GM23338 (cell line): Measurements from ENCODE around the gene FGF3. TPM values are rescaled to one million over a fixed set of nuclear protein-coding genes. Genes with fewer than 3 reads are reported as not detected.

Experiments
- ATAC-seq: fragments of 200-7000 bp; cut with Tn5 transposase; 3 replicates; pipeline ENCODE4 v1.9.1; 2020
- DNase-seq: peaks from one replicate; pipeline ENCODE4 v3.0.0-alpha.2; 2015; ENCODE audit warnings: low spot score
- H2AFZ ChIP-seq: fragments of 200-600 bp; sonication (generic); 2 replicates; pipeline ENCODE4 v1.8.0; 2016; ENCODE audit warnings: antibody characterized with exemption, mild to moderate bottlenecking, moderate library complexity
- H3F3A ChIP-seq: fragments of 200-600 bp; sonication (generic); replicated peaks from 2 replicates; pipeline ENCODE4 v1.8.0; 2017; ENCODE audit warnings: antibody characterized with exemption, mixed run types, low read depth
- H3K27ac ChIP-seq: fragments of 200-600 bp; sonication (generic); 2 replicates; pipeline ENCODE4 v1.6.1; 2016; ENCODE audit warnings: low read depth
- H3K27me3 ChIP-seq: fragments of 200-600 bp; sonication (generic); 2 replicates; pipeline ENCODE4 v1.8.0; 2016; ENCODE audit warnings: mild to moderate bottlenecking, mixed run types, moderate library complexity; ENCODE audit not compliant: insufficient read depth
- H3K36me3 ChIP-seq: fragments of 200-600 bp; sonication (generic); 2 replicates; pipeline ENCODE4 v1.8.0; 2016; ENCODE audit warnings: mild to moderate bottlenecking; ENCODE audit not compliant: insufficient read depth
- H3K4me1 ChIP-seq: fragments of 200-600 bp; sonication (generic); 2 replicates; pipeline ENCODE4 v1.8.0; 2016; ENCODE audit warnings: mild to moderate bottlenecking, moderate library complexity; ENCODE audit not compliant: insufficient read depth
- H3K4me2 ChIP-seq: fragments of 200-600 bp; sonication (generic); 2 replicates; pipeline ENCODE4 v1.7.1; 2017; ENCODE audit warnings: mixed run types
- H3K4me3 ChIP-seq: fragments of 200-600 bp; sonication (generic); 2 replicates; pipeline ENCODE4 v1.6.1; 2016; ENCODE audit warnings: mixed run types
- H3K79me2 ChIP-seq: fragments of 200-600 bp; sonication (generic); replicated peaks from 2 replicates; pipeline ENCODE4 v1.8.0; 2017; ENCODE audit warnings: mild to moderate bottlenecking; ENCODE audit not compliant: insufficient read depth
- H3K9me2 ChIP-seq: fragments of 200-600 bp; sonication (generic); 2 replicates; pipeline ENCODE4 v1.8.0; 2017; ENCODE audit not compliant: insufficient read depth
- H4K20me1 ChIP-seq: fragments of 200-600 bp; sonication (generic); replicated peaks from 2 replicates; pipeline ENCODE4 v1.8.0; 2017; ENCODE audit warnings: mild to moderate bottlenecking; ENCODE audit not compliant: insufficient read depth
- H3K27ac Mint-ChIP-seq: 2 replicates; pipeline ENCODE4 v1.8.0; 2020; ENCODE audit warnings: inconsistent platforms, mild to moderate bottlenecking, moderate library complexity, mixed read lengths
- H3K27me3 Mint-ChIP-seq: 3 replicates; pipeline ENCODE4 v1.8.0; 2022; ENCODE audit warnings: low read depth, mild to moderate bottlenecking, moderate library complexity, mixed read lengths, inconsistent platforms; ENCODE audit not compliant: insufficient read depth, poor library complexity
- H3K36me3 Mint-ChIP-seq: 3 replicates; pipeline ENCODE4 v1.8.0; 2021; ENCODE audit warnings: low read depth, mild to moderate bottlenecking, inconsistent platforms, moderate library complexity, mixed read lengths
- H3K4me1 Mint-ChIP-seq: 3 replicates; pipeline ENCODE4 v1.8.0; 2020; ENCODE audit warnings: mild to moderate bottlenecking, inconsistent platforms, mixed read lengths
- H3K4me3 Mint-ChIP-seq: 3 replicates; pipeline ENCODE4 v1.8.0; 2021; ENCODE audit warnings: moderate library complexity, mild to moderate bottlenecking, inconsistent platforms, mixed read lengths
- H3K9me3 Mint-ChIP-seq: 3 replicates; pipeline ENCODE4 v1.8.0; 2020; ENCODE audit warnings: moderate library complexity, mild to moderate bottlenecking, inconsistent platforms, mixed read lengths
- CREB1 ChIP-seq: fragments of 250-450 bp; sonication (Bioruptor Pico); IDR thresholded peaks from 2 replicates; pipeline ENCODE4 v1.5.0; 2020; ENCODE audit warnings: low read depth, mild to moderate bottlenecking, moderate library complexity
- EZH2 ChIP-seq: fragments of 200-600 bp; sonication (generic); IDR thresholded peaks from one replicate; pipeline ENCODE4 v1.8.0; 2017; ENCODE audit warnings: antibody characterized with exemption, mild to moderate bottlenecking, low read depth; ENCODE audit not compliant: unreplicated experiment
- EZH2phosphoT487 ChIP-seq: fragments of 200-600 bp; sonication (generic); IDR thresholded peaks from one replicate; pipeline ENCODE4 v1.8.1; 2018; ENCODE audit warnings: antibody characterized with exemption; ENCODE audit not compliant: unreplicated experiment
- NANOG ChIP-seq: IDR thresholded peaks from 2 replicates; pipeline ENCODE4 v1.6.1; 2016; ENCODE audit warnings: antibody characterized with exemption, borderline replicate concordance
- POLR2AphosphoS5 ChIP-seq: IDR thresholded peaks from 2 replicates; pipeline ENCODE4 v1.6.1; 2016; ENCODE audit warnings: antibody characterized with exemption, low read depth
- STAT1 ChIP-seq: IDR thresholded peaks from one replicate; pipeline ENCODE4 v1.6.1; 2016; ENCODE audit warnings: antibody characterized with exemption; ENCODE audit not compliant: unreplicated experiment
- ZNF331 ChIP-seq: fragments of 250-450 bp; sonication (Bioruptor Pico); IDR thresholded peaks from 2 replicates; pipeline ENCODE4 v1.5.0; 2020; ENCODE audit warnings: low read depth, mild to moderate bottlenecking, moderate library complexity
- polyA plus RNA-seq: library from polyadenylated mRNA; unstranded; fragments of >200 nt; fragmentation: Nextera tagmentation; extraction: Ambion mirVana; gene quantifications from 2 replicates; pipeline ENCODE4 v1.2.1, GENCODE V29; 2016
- total RNA-seq: library from RNA; depleted of rRNA; stranded (reverse); fragments of >200 nt; shearing (Covaris generic); gene quantifications from 2 replicates; pipeline ENCODE4 v1.2.3, GENCODE V29; 2014
- TF ChIP-seq, protein P1 (sequence below), 2 experiments: fragments of 200-600 bp in 1 of 2; sonication (generic) in 1 of 2; conservative IDR thresholded peaks; 2 replicates each; pipeline versions ENCODE4 v1.5.1 to v1.6.1; 2016 to 2017; ENCODE audit warnings: antibody characterized with exemption in 2 of 2, low read depth in 2 of 2, mild to moderate bottlenecking in 2 of 2, moderate library complexity in 1 of 2
- TF ChIP-seq, protein P2 (sequence below): fragments of 250-450 bp; sonication (Bioruptor Pico); IDR thresholded peaks from 2 replicates; pipeline ENCODE4 v1.5.0; 2020; ENCODE audit warnings: mild to moderate bottlenecking, moderate library complexity
- TF ChIP-seq, protein P3 (sequence below): IDR thresholded peaks from 2 replicates; pipeline ENCODE4 v1.6.1; 2016; ENCODE audit warnings: antibody characterized with exemption

The FGF3 gene
- total and polyA plus RNA-seq, 2 experiments from 2014 or later = 1.2 TPM; not detected in 1

DNA sequence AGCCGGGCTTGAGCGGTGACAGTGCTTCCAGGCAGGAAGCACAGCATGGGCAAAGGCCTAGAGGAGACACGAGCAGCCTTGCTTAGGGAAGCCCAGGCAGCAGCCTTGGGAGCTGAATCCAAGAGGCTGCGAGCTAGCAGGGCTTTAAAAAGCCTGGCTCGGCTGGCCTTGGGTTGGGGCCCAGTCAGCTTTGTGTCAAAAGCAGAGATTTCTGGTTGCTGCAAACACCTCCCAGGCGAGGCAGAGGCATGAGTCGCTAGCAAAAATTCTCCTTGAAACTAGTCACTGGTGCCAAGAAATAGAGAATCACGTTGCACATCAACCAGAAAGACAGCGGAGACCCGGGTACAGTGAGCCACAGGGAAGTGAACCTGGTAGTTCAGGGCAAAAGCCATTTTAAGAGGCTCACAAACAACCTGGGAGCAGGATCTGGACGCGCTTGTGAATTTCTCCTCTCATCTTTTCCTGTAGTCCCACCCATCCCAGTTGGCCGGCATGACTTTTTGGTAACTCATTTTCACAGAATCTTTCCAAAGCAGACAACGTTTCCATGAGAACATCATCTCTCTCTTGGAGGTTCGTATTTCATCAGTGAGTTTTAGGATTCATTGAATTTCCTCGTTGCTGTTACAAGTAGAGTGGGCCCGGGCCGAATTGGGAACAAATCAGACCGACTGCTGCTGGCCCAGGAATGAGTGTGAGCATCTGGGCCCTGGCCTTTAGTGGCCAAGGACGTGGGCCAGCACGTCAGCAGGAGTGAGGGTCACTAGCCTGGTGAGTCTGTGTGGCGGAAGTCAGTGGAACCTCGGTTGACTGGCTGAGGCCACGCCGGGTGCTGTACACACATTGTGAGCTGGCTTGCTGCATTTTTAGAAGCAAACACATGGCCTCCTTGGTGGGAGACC, 27.7 kb downstream of the FGF3 start:
- DNase-seq (no peak), ATAC-seq (no peak)
- Mint-ChIP-seq H3K9me3 (no peaks in the 10 kb centered on the region), H3K36me3 (no peaks in the 10 kb centered on the region), H3K27ac (no peak overlapping the region), H3K4me3 (no peak overlapping the region), H3K4me1 (peaks cover 3% of the 10 kb centered on the region), H3K27me3 (peaks cover 6% of the 10 kb centered on the region)
- Histone ChIP-seq H3F3A (no peaks in the 10 kb centered on the region), H3K79me2 (no peaks in the 10 kb centered on the region), H4K20me1 (no peaks in the 10 kb centered on the region), H3K9me2 (no peaks in the 10 kb centered on the region), H3K4me2 (no peak overlapping the region), H3K4me1 (no peaks in the 10 kb centered on the region; the same call in 1 of the 2 replicates), H3K27ac (no peak overlapping the region), H3K36me3 (no peaks in the 10 kb centered on the region), H3K4me3 (no peak overlapping the region), H2AFZ (peak overlapping the region; percentile 47; the same call in 1 of the 2 replicates), H3K27me3 (no peaks in the 10 kb centered on the region)
- TF ChIP-seq EZH2 = no peak
- TF ChIP-seq, protein P1, sequence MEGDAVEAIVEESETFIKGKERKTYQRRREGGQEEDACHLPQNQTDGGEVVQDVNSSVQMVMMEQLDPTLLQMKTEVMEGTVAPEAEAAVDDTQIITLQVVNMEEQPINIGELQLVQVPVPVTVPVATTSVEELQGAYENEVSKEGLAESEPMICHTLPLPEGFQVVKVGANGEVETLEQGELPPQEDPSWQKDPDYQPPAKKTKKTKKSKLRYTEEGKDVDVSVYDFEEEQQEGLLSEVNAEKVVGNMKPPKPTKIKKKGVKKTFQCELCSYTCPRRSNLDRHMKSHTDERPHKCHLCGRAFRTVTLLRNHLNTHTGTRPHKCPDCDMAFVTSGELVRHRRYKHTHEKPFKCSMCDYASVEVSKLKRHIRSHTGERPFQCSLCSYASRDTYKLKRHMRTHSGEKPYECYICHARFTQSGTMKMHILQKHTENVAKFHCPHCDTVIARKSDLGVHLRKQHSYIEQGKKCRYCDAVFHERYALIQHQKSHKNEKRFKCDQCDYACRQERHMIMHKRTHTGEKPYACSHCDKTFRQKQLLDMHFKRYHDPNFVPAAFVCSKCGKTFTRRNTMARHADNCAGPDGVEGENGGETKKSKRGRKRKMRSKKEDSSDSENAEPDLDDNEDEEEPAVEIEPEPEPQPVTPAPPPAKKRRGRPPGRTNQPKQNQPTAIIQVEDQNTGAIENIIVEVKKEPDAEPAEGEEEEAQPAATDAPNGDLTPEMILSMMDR (conservative IDR thresholded peaks at IDR 0.05; ENCODE audit: low read depth in 2 of 2) = no peak

DNA sequence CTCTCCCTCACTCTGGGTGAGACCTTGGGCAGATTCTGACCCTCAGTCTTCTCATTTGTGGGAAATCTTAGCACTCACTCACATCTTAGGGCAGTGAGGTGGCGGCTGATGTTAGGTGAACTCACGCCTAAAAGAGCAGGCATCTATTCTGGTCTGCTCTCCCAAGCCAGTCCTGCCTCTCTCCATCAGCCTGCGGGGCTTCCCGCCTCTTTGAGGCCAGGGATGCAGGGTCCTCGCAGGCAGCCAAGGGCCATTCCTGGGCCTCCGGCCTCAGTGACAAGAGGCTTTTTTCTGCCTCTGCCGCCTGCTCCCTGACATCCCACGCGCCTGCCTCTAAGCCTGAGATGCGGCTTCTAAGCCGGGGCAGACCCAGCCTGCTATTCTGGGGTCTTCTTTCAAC, 30.3 kb downstream of the FGF3 start:
- H3K36me3 ChIP-seq = no peaks in the 10 kb centered on the region
- Mint-ChIP-seq H3K9me3 (no peaks in the 10 kb centered on the region), H3K27ac (no peak overlapping the region), H3K4me1 (peaks cover 3% of the 10 kb centered on the region), H3K27me3 (peaks cover 6% of the 10 kb centered on the region), H3K36me3 (no peaks in the 10 kb centered on the region), H3K4me3 (no peak overlapping the region)
- no peak overlapping the region for H3K27ac ChIP-seq
- ATAC-seq (no peak), DNase-seq (no peak)
- H3K4me1 ChIP-seq = no peaks in the 10 kb centered on the region; the same call in 1 of the 2 replicates
- H3K79me2 ChIP-seq = no peaks in the 10 kb centered on the region
- H3K4me3 ChIP-seq = no peak overlapping the region
- H2AFZ ChIP-seq = peak overlapping the region; percentile 56; the same call in 1 of the 2 replicates
- TF ChIP-seq, protein P2, sequence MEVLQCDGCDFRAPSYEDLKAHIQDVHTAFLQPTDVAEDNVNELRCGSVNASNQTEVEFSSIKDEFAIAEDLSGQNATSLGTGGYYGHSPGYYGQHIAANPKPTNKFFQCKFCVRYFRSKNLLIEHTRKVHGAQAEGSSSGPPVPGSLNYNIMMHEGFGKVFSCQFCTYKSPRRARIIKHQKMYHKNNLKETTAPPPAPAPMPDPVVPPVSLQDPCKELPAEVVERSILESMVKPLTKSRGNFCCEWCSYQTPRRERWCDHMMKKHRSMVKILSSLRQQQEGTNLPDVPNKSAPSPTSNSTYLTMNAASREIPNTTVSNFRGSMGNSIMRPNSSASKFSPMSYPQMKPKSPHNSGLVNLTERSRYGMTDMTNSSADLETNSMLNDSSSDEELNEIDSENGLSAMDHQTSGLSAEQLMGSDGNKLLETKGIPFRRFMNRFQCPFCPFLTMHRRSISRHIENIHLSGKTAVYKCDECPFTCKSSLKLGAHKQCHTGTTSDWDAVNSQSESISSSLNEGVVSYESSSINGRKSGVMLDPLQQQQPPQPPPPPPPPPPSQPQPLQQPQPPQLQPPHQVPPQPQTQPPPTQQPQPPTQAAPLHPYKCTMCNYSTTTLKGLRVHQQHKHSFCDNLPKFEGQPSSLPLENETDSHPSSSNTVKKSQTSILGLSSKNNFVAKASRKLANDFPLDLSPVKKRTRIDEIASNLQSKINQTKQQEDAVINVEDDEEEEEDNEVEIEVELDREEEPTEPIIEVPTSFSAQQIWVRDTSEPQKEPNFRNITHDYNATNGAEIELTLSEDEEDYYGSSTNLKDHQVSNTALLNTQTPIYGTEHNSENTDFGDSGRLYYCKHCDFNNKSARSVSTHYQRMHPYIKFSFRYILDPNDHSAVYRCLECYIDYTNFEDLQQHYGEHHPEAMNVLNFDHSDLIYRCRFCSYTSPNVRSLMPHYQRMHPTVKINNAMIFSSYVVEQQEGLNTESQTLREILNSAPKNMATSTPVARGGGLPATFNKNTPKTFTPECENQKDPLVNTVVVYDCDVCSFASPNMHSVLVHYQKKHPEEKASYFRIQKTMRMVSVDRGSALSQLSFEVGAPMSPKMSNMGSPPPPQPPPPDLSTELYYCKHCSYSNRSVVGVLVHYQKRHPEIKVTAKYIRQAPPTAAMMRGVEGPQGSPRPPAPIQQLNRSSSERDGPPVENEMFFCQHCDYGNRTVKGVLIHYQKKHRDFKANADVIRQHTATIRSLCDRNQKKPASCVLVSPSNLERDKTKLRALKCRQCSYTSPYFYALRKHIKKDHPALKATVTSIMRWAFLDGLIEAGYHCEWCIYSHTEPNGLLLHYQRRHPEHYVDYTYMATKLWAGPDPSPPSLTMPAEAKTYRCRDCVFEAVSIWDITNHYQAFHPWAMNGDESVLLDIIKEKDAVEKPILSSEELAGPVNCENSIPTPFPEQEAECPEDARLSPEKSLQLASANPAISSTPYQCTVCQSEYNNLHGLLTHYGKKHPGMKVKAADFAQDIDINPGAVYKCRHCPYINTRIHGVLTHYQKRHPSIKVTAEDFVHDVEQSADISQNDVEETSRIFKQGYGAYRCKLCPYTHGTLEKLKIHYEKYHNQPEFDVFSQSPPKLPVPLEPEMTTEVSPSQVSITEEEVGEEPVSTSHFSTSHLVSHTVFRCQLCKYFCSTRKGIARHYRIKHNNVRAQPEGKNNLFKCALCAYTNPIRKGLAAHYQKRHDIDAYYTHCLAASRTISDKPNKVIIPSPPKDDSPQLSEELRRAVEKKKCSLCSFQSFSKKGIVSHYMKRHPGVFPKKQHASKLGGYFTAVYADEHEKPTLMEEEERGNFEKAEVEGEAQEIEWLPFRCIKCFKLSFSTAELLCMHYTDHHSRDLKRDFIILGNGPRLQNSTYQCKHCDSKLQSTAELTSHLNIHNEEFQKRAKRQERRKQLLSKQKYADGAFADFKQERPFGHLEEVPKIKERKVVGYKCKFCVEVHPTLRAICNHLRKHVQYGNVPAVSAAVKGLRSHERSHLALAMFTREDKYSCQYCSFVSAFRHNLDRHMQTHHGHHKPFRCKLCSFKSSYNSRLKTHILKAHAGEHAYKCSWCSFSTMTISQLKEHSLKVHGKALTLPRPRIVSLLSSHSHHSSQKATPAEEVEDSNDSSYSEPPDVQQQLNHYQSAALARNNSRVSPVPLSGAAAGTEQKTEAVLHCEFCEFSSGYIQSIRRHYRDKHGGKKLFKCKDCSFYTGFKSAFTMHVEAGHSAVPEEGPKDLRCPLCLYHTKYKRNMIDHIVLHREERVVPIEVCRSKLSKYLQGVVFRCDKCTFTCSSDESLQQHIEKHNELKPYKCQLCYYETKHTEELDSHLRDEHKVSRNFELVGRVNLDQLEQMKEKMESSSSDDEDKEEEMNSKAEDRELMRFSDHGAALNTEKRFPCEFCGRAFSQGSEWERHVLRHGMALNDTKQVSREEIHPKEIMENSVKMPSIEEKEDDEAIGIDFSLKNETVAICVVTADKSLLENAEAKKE (CRISPR knock-in tag) = no peak
- TF ChIP-seq ZNF331 (CRISPR knock-in tag) (no peak), CREB1 (CRISPR knock-in tag) (no peak), STAT1 (no peak), POLR2AphosphoS5 (no peak), EZH2 (no peak), NANOG (no peak), EZH2phosphoT487 (no peak)
- TF ChIP-seq, protein P3, sequence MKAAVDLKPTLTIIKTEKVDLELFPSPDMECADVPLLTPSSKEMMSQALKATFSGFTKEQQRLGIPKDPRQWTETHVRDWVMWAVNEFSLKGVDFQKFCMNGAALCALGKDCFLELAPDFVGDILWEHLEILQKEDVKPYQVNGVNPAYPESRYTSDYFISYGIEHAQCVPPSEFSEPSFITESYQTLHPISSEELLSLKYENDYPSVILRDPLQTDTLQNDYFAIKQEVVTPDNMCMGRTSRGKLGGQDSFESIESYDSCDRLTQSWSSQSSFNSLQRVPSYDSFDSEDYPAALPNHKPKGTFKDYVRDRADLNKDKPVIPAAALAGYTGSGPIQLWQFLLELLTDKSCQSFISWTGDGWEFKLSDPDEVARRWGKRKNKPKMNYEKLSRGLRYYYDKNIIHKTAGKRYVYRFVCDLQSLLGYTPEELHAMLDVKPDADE = no peak
- no peaks in the 10 kb centered on the region for H3K9me2 ChIP-seq
- no peak overlapping the region for H3K4me2 ChIP-seq
- no peaks in the 10 kb centered on the region for H4K20me1 ChIP-seq
- H3F3A ChIP-seq = no peaks in the 10 kb centered on the region
- no peaks in the 10 kb centered on the region for H3K27me3 ChIP-seq
